BE2C (cell line): ENCODE results near the gene ZSCAN12.
A peak's percentile ranks its signal among the peaks of the same experiment; 100 is the strongest.

Experiments
- DNase-seq: peaks from one replicate; pipeline ENCODE4 v3.0.0-alpha.2; 2020
- H3K27me3 ChIP-seq: fragments of 250-450 bp; sonication (Bioruptor Pico); 2 replicates; pipeline ENCODE4 v1.5.1; 2020; ENCODE audit warnings: mild to moderate bottlenecking
- H3K36me3 ChIP-seq: fragments of 250-450 bp; sonication (Bioruptor Pico); 2 replicates; pipeline ENCODE4 v1.5.1; 2020; ENCODE audit warnings: mild to moderate bottlenecking
- H3K4me1 ChIP-seq: fragments of 250-450 bp; sonication (Bioruptor Pico); 2 replicates; pipeline ENCODE4 v1.5.1; 2020
- H3K4me3 ChIP-seq: 2 replicates; pipeline ENCODE4 v1.5.1; 2011; ENCODE audit warnings: low read depth, low read length
- H3K9me3 ChIP-seq: fragments of 250-450 bp; sonication (Bioruptor Pico); 2 replicates; pipeline ENCODE4 v1.5.1; 2020
- CTCF ChIP-seq: IDR thresholded peaks from 2 replicates; pipeline ENCODE4 v1.5.1; 2012; ENCODE audit warnings: mild to moderate bottlenecking, low read depth, low read length

ZSCAN12 gene

GRCh38 chr6:28349344-28349891 lies 50.1 kb downstream of the ZSCAN12 start:
- Histone ChIP-seq H3K4me3 (peak overlapping the region; percentile 83), H3K9me3 (no peaks in the 10 kb centered on the region), H3K4me1 (no peaks in the 10 kb centered on the region), H3K27me3 (peaks cover 20% of the 10 kb centered on the region), H3K36me3 (no peaks in the 10 kb centered on the region)
- no peak for DNase-seq
- no peak for TF ChIP-seq CTCF

- Histone ChIP-seq H3K9me3 (no peaks in the 10 kb centered on the region), H3K36me3 (no peaks in the 10 kb centered on the region), H3K27me3 (peaks cover 20% of the 10 kb centered on the region), H3K4me3 (no peak overlapping the region), H3K4me1 (no peaks in the 10 kb centered on the region)
- no peak for DNase-seq
- no peak for TF ChIP-seq CTCF
These were observed 52.4 kb downstream of the ZSCAN12 start for GRCh38 chr6:28347119-28347518.

DNA sequence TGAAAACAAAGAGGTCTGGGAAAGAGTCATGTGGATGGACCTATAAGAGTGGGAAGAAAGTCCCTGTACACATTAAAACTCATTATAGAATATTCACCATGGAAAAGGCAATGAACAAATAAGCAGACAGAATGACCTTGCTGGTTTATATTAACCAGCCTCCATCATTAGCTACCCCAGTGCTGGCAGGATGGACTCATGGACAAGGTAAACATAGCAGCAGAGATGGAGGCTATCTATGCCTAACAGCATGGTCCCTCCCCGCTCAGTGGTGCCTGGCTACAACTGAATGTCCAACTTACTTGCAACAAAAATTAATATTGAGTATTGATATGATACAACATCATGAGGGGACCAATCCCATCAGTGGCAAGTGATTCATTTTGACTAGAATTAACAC lies 54.3 kb downstream of the ZSCAN12 start:
- DNase-seq = no peak
- no peak for TF ChIP-seq CTCF
- H3K4me3 ChIP-seq = no peak overlapping the region
- H3K9me3 ChIP-seq = no peaks in the 10 kb centered on the region
- H3K36me3 ChIP-seq = no peaks in the 10 kb centered on the region
- H3K4me1 ChIP-seq = no peaks in the 10 kb centered on the region
- peaks cover 20% of the 10 kb centered on the region for H3K27me3 ChIP-seq

DNA sequence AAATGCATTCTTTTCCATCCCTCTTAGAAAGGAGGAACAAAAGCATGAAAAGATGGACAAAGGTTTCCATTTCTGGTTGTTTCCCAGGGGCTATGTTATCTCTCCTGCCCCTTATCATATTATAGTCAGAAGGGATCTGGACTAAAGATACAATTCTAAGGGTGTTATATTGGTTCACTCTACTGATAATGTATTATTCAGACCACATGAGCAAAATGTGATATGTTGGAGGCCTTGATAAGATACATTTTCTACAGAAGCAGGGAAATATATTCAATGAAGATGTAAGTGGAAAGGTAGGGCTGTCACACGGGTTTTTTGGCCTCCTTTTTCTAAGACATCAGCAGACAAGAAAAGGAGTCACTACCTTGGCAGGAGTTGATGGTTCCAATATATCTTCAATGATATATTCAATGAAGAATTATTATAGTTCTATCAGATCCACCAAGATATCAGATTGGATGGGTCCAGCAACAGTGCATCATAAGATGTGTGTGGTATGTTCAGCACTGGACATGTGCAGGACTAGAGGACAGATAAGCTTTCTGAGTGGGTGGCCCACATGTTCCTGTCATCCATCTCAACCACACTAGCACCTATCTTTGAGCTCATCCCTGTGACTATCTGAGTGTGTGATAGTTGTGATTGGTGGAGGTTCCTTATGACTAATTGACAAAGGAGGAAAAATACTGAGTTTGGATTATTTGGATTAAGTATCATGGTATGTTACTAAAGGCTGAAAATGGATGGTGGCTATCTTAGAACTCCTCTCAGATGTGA lies 55.5 kb downstream of the ZSCAN12 start:
- Histone ChIP-seq H3K27me3 (peaks cover 20% of the 10 kb centered on the region), H3K36me3 (no peaks in the 10 kb centered on the region), H3K4me1 (no peaks in the 10 kb centered on the region), H3K4me3 (no peak overlapping the region), H3K9me3 (no peaks in the 10 kb centered on the region)
- no peak for TF ChIP-seq CTCF
- DNase-seq = no peak

DNA sequence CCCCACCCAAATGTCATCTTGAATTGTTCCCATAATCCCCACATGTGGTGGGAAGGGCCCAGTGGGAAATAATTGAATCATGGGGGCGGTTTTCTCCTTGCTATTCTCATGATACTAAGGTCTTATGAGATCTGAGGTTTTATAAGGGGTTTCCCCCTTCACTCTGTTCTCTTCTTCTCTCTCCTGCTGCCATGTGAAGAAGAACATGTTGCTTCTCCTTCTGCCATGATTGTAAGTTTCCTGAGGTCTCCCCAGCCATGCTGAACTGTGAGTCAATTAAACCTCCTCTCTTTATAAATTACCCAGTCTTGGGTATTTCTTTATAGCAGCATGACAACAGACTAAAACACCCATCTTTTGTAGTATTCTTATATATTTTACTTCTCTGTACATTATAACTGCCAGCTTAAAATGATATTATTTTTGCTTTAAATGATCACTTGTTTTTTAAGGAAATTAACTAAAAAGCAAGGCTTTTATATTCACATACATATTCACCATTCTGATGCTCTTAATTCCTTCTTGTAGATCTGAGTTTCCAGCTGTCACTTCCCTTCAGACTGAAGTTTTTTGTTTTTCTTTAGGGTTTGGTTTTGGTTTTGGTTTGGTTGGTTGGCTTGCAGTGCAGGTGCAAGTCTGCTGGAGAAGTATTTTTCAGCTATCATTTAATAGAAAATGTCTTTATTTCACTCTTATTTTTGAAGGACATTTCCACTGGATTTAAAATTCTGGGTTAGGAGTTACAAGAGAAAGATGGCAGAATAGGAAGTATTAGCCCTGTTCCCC lies 59.0 kb downstream of the ZSCAN12 start:
- TF ChIP-seq CTCF = no peak
- no peaks in the 10 kb centered on the region for H3K9me3 ChIP-seq

More for the DNA sequence above, 59.0 kb downstream of the ZSCAN12 start:
- DNase-seq = no peak
- Histone ChIP-seq H3K36me3 (no peaks in the 10 kb centered on the region), H3K4me3 (no peak overlapping the region), H3K27me3 (peaks cover 5% of the 10 kb centered on the region), H3K4me1 (no peaks in the 10 kb centered on the region)
